ENCODE measurements around the gene ANTXR2.

ANTXR2 gene

GRCh38 chr4:80092088-80092487 is 19.1 kb upstream of the ANTXR2 start:
- DNase-seq (ENCODE audit: low read depth in 2 of 2): no peak

- no peak for DNase-seq (ENCODE audit: low read depth in 2 of 2)
Observed at GRCh38 chr4:80091688-80092087, 18.7 kb upstream of the ANTXR2 start.

- DNase-seq (ENCODE audit: low read depth in 2 of 2): no peak
Observed at GRCh38 chr4:80091184-80091583, 18.2 kb upstream of the ANTXR2 start.

- DNase-seq (ENCODE audit: low read depth in 2 of 2): no peak
Observed at GRCh38 chr4:80090090-80090489, 17.1 kb upstream of the ANTXR2 start.

GRCh38 chr4:80088471-80088870 is 15.4 kb upstream of the ANTXR2 start:
- DNase-seq (ENCODE audit: low read depth in 2 of 2): no peak

GRCh38 chr4:80086296-80086695 is 13.3 kb upstream of the ANTXR2 start:
- DNase-seq (ENCODE audit: low read depth in 2 of 2): no peak

- DNase-seq (ENCODE audit: low read depth in 2 of 2): no peak
Observed at GRCh38 chr4:80085081-80085480, 12.1 kb upstream of the ANTXR2 start.

GRCh38 chr4:80082693-80083092 is 9.7 kb upstream of the ANTXR2 start:
- DNase-seq (ENCODE audit: low read depth in 2 of 2): no peak

GRCh38 chr4:80081566-80081965 is 8.5 kb upstream of the ANTXR2 start:
- no peak for DNase-seq (ENCODE audit: low read depth in 2 of 2)

- no peak for DNase-seq (ENCODE audit: low read depth in 2 of 2)
Observed at GRCh38 chr4:80079255-80079923, 6.4 kb upstream of the ANTXR2 start.

- DNase-seq (ENCODE audit: low read depth in 2 of 2): no peak
Observed at GRCh38 chr4:80078346-80079092, 5.5 kb upstream of the ANTXR2 start.

GRCh38 chr4:80077639-80078038 is 4.6 kb upstream of the ANTXR2 start:
- DNase-seq (ENCODE audit: low read depth in 2 of 2): no peak

- no peak for DNase-seq (ENCODE audit: low read depth in 2 of 2)
Observed at GRCh38 chr4:80076681-80077080, 3.7 kb upstream of the ANTXR2 start.

- no peak for DNase-seq (ENCODE audit: low read depth in 2 of 2)
Observed at GRCh38 chr4:80075995-80076675, 3.1 kb upstream of the ANTXR2 start.

GRCh38 chr4:80074651-80075050 is 1.6 kb upstream of the ANTXR2 start:
- no peak for DNase-seq (ENCODE audit: low read depth in 2 of 2)

GRCh38 chr4:80074069-80074468 is 1.0 kb upstream of the ANTXR2 start:
- no peak for DNase-seq (ENCODE audit: low read depth in 2 of 2)

GRCh38 chr4:80073473-80074008 is 512 bp upstream of the ANTXR2 start:
- no peak for DNase-seq (ENCODE audit: low read depth in 2 of 2)

GRCh38 chr4:80072228-80072743 is 743 bp downstream of the ANTXR2 start:
- no peak for DNase-seq (ENCODE audit: low read depth in 2 of 2)

- no peak for DNase-seq (ENCODE audit: low read depth in 2 of 2)
Observed at GRCh38 chr4:80071604-80072227, 1.3 kb downstream of the ANTXR2 start.

GRCh38 chr4:80070880-80071603 is 2.0 kb downstream of the ANTXR2 start:
- no peak for DNase-seq (ENCODE audit: low read depth in 2 of 2)

All from fibroblast of skin of left biceps (primary cell).